DND-41 (cell line): ENCODE results near the gene FNBP1L.

ENCODE experiments used
- CTCF ChIP-seq: IDR thresholded peaks from 2 replicates; pipeline ENCODE4 v1.5.1; 2012; ENCODE audit warnings: borderline replicate concordance, low read length, moderate library complexity, mild to moderate bottlenecking; ENCODE audit not compliant: poor library complexity, severe bottlenecking; ENCODE audit errors: extremely low read depth
- EZH2 ChIP-seq: IDR thresholded peaks from 3 replicates; pipeline ENCODE4 v1.6.1; 2012; ENCODE audit warnings: borderline replicate concordance, low read depth, mild to moderate bottlenecking, moderate library complexity, low read length, inconsistent platforms; ENCODE audit not compliant: severe bottlenecking

GRCh38 chr1:93575621-93576284, 127.8 kb downstream of the FNBP1L start:
- TF ChIP-seq CTCF (no peak), EZH2 (no peak)
